Neuronal stem cell (in vitro differentiated cells): ENCODE data around the gene IFNL3.
"Not testable (repeated sequence)": the region's sequence is repeated elsewhere in the genome, so short reads cannot be mapped to it uniquely, and the experiment has no call there.

ENCODE experiments used
- DNase-seq: peaks from one replicate; pipeline ENCODE4 v3.0.0-alpha.2; 2013; ENCODE audit warnings: low spot score
- H2AFZ ChIP-seq: one replicate; pipeline ENCODE4 v1.6.1; 2013; ENCODE audit warnings: mild to moderate bottlenecking, low read length, inconsistent platforms
- H2AK5ac ChIP-seq: 2 replicates; pipeline ENCODE4 v1.6.1; 2013; ENCODE audit warnings: low read depth, mild to moderate bottlenecking, inconsistent platforms, low read length, moderate library complexity, mixed read lengths
- H2BK120ac ChIP-seq: 2 replicates; pipeline ENCODE4 v1.6.1; 2013; ENCODE audit warnings: low read depth, mild to moderate bottlenecking, inconsistent platforms, low read length, moderate library complexity, mixed read lengths
- H2BK12ac ChIP-seq: one replicate; pipeline ENCODE4 v1.6.1; 2013; ENCODE audit warnings: low read length, inconsistent platforms
- H2BK15ac ChIP-seq: 2 replicates; pipeline ENCODE4 v1.6.1; 2013; ENCODE audit warnings: mild to moderate bottlenecking, low read length, inconsistent platforms, mixed read lengths
- H2BK5ac ChIP-seq: one replicate; pipeline ENCODE4 v1.6.1; 2013; ENCODE audit warnings: inconsistent platforms, mild to moderate bottlenecking, low read length, moderate library complexity
- H3K14ac ChIP-seq: one replicate; pipeline ENCODE4 v1.6.1; 2013; ENCODE audit warnings: low read length, inconsistent platforms
- H3K18ac ChIP-seq: 2 replicates; pipeline ENCODE4 v1.6.1; 2013; ENCODE audit warnings: low read length, inconsistent platforms
- H3K23ac ChIP-seq: 2 replicates; pipeline ENCODE4 v1.6.1; 2013; ENCODE audit warnings: low read depth, mild to moderate bottlenecking, mixed read lengths, low read length, inconsistent platforms; ENCODE audit not compliant: poor library complexity
- H3K27ac ChIP-seq: replicated peaks from 3 replicates; pipeline ENCODE4 v1.5.1; 2013; ENCODE audit warnings: low read length, inconsistent platforms
- H3K27me3 ChIP-seq, 3 experiments: 2 replicates each; pipeline ENCODE4 v1.6.1; 2013; ENCODE audit warnings: low read length in 3 of 3, mild to moderate bottlenecking in 2 of 3, inconsistent platforms in 1 of 3, low read depth in 1 of 3, mixed read lengths in 1 of 3, moderate library complexity in 1 of 3; ENCODE audit not compliant: control insufficient read depth in 3 of 3, insufficient read depth in 3 of 3
- H3K36me3 ChIP-seq, 2 donors: replicated peaks in 1 of 2; 2 replicates each; pipeline ENCODE4 v1.6.1; 2013; ENCODE audit warnings: low read length in 2 of 2; ENCODE audit not compliant: control insufficient read depth in 2 of 2, insufficient read depth in 2 of 2
- H3K4ac ChIP-seq: 2 replicates; pipeline ENCODE4 v1.6.1; 2013; ENCODE audit warnings: inconsistent platforms, mild to moderate bottlenecking, low read length, moderate library complexity
- H3K4me1 ChIP-seq, 2 donors: 1 replicate in 1 of 2; 2 replicates in 1 of 2; pipeline ENCODE4 v1.6.1; 2013; ENCODE audit warnings: low read length in 2 of 2, low read depth in 1 of 2; ENCODE audit not compliant: control insufficient read depth in 2 of 2, insufficient read depth in 1 of 2
- H3K4me2 ChIP-seq: one replicate; pipeline ENCODE4 v1.6.1; 2013; ENCODE audit warnings: mild to moderate bottlenecking, low read length, inconsistent platforms; ENCODE audit not compliant: insufficient read depth, poor library complexity, severe bottlenecking
- H3K4me3 ChIP-seq, 2 donors: 2 replicates each; pipeline ENCODE4 v1.5.1; 2013; ENCODE audit warnings: low read length in 2 of 2, mild to moderate bottlenecking in 2 of 2, inconsistent platforms in 1 of 2, moderate library complexity in 1 of 2
- H3K79me1 ChIP-seq: one replicate; pipeline ENCODE4 v1.6.1; 2013; ENCODE audit warnings: low read depth, mild to moderate bottlenecking, inconsistent platforms, low read length, moderate library complexity
- H3K9ac ChIP-seq: one replicate; pipeline ENCODE4 v1.6.1; 2013; ENCODE audit warnings: mild to moderate bottlenecking, low read depth, low read length, inconsistent platforms; ENCODE audit not compliant: poor library complexity
- H3K9me3 ChIP-seq, 2 donors: replicated peaks in 1 of 2; 2 replicates each; pipeline versions ENCODE3 to v1.6.1; 2013; ENCODE audit warnings: low read length in 2 of 2, mild to moderate bottlenecking in 2 of 2, inconsistent platforms in 1 of 2, low read depth in 1 of 2, mixed read lengths in 1 of 2, moderate library complexity in 1 of 2; ENCODE audit not compliant: control insufficient read depth in 2 of 2, insufficient read depth in 1 of 2
- H4K8ac ChIP-seq: one replicate; pipeline ENCODE4 v1.6.1; 2013; ENCODE audit warnings: low read depth, mild to moderate bottlenecking, inconsistent platforms, low read length, moderate library complexity
- H4K91ac ChIP-seq: one replicate; pipeline ENCODE4 v1.6.1; 2013; ENCODE audit warnings: low read length, low read depth, mild to moderate bottlenecking, inconsistent platforms; ENCODE audit not compliant: poor library complexity
- WGBS, 2 donors: extraction: QIAGEN DNeasy Blood & Tissue Kit; methylation state at CpG; one replicate each; pipeline ENCODE4 v1.1.7; 2013; ENCODE audit warnings: missing lambda C conversion rate in 2 of 2, mixed read lengths in 1 of 2; ENCODE audit not compliant: insufficient read length in 2 of 2, insufficient replicate concordance in 1 of 2; ENCODE audit errors: extremely low coverage in 2 of 2; 5-methylcytosine and 5-hydroxymethylcytosine counted together

IFNL3 gene

GRCh38 chr19:39247701-39248664 lies 3.2 kb upstream of the IFNL3 start:
- H2AK5ac ChIP-seq = peak overlapping the region; percentile 95
- DNase-seq = no peak

GRCh38 chr19:39246951-39247669 lies 2.3 kb upstream of the IFNL3 start:
- peak overlapping the region; percentile 63 for H2AK5ac ChIP-seq
- H3K9me3 ChIP-seq = peaks cover 0 to 9% of the 10 kb centered on the region in 2 donors
- H3K4me1 ChIP-seq = peaks cover 0 to 2% of the 10 kb centered on the region in 2 donors
- H3K27me3 ChIP-seq = peaks cover 19 to 50% (median 38%) of the 10 kb centered on the region in 3 experiments
- H2BK15ac ChIP-seq = peak overlapping the region; percentile 49
- peak overlapping the region; percentile 66 for H2BK5ac ChIP-seq
- peak overlapping the region in 1 of 2 donors; percentile 1 for H3K4me3 ChIP-seq
- H3K36me3 ChIP-seq = no peaks in the 10 kb centered on the region
- no CpG with 5 or more reads among the region's 42 CpGs for WGBS, 2 donors
- H3K18ac ChIP-seq = peak overlapping the region; percentile 85
- peak overlapping the region; percentile 83 for H2AFZ ChIP-seq
- no peaks in the 10 kb centered on the region for H3K79me1 ChIP-seq
- no peak overlapping the region for H2BK12ac ChIP-seq
- peak overlapping the region; percentile 33 for H3K4me2 ChIP-seq
- H4K8ac ChIP-seq = peak overlapping the region; percentile 17
- H4K91ac ChIP-seq = no peak overlapping the region
- peak overlapping the region; percentile 43 for H3K23ac ChIP-seq
- H3K27ac ChIP-seq = no peak overlapping the region
- no peak for DNase-seq
- H3K9ac ChIP-seq = no peak overlapping the region
- peak overlapping the region; percentile 47 for H2BK120ac ChIP-seq
- no peak overlapping the region for H3K4ac ChIP-seq
- H3K14ac ChIP-seq = peak overlapping the region; percentile 71

More at GRCh38 chr19:39247701-39248664, 3.2 kb upstream of the IFNL3 start:
- no peaks in the 10 kb centered on the region for H3K79me1 ChIP-seq
- H3K36me3 ChIP-seq = no peaks in the 10 kb centered on the region
- peak overlapping the region; percentile 85 for H3K18ac ChIP-seq
- peaks cover 0 to 2% of the 10 kb centered on the region in 2 donors for H3K4me1 ChIP-seq
- WGBS, 2 donors = no CpG with 5 or more reads among the region's 92 CpGs
- peak overlapping the region; percentile 33 for H3K4me2 ChIP-seq
- H3K4me3 ChIP-seq = peak overlapping the region; percentile 6 to 9
- peak overlapping the region; percentile 73 for H3K23ac ChIP-seq
- H3K27ac ChIP-seq = no peak overlapping the region
- peak overlapping the region; percentile 47 for H2BK120ac ChIP-seq
- peak overlapping the region; percentile 78 for H3K4ac ChIP-seq
- H2AFZ ChIP-seq = peak overlapping the region; percentile 83
- peak overlapping the region; percentile 66 for H2BK5ac ChIP-seq
- peaks cover 0 to 9% of the 10 kb centered on the region in 2 donors for H3K9me3 ChIP-seq
- H3K9ac ChIP-seq = no peak overlapping the region
- H3K14ac ChIP-seq = peak overlapping the region; percentile 71
- H4K8ac ChIP-seq = no peak overlapping the region
- H2BK15ac ChIP-seq = peak overlapping the region; percentile 49
- no peak overlapping the region for H4K91ac ChIP-seq
- H2BK12ac ChIP-seq = no peak overlapping the region
- peaks cover 19 to 59% (median 38%) of the 10 kb centered on the region in 3 experiments for H3K27me3 ChIP-seq

GRCh38 chr19:39245166-39245565 lies 360 bp upstream of the IFNL3 start:
- not testable (repeated sequence) for H2BK120ac ChIP-seq, H3K9ac ChIP-seq, H4K8ac ChIP-seq, H2AFZ ChIP-seq, H3K4me1 ChIP-seq, H2AK5ac ChIP-seq, H3K36me3 ChIP-seq, H3K4me2 ChIP-seq, H3K14ac ChIP-seq, H3K4me3 ChIP-seq, H3K9me3 ChIP-seq, H3K23ac ChIP-seq, H3K18ac ChIP-seq, H2BK12ac ChIP-seq, H2BK15ac ChIP-seq, H3K27ac ChIP-seq, H4K91ac ChIP-seq, H2BK5ac ChIP-seq, H3K79me1 ChIP-seq, DNase-seq, H3K4ac ChIP-seq
- H3K27me3 ChIP-seq = peaks cover 19 to 37% (median 33%) of the 10 kb centered on the region in 3 experiments
- no CpG with 5 or more reads among the region's 1 CpG for WGBS, 2 donors
